ENCODE data around the gene TREH. TPM values are rescaled to one million over a fixed set of nuclear protein-coding genes. Genes with fewer than 3 reads are reported as not detected.

TREH gene
- total RNA-seq, 1 donor from 2014 or later = not detected

DNA sequence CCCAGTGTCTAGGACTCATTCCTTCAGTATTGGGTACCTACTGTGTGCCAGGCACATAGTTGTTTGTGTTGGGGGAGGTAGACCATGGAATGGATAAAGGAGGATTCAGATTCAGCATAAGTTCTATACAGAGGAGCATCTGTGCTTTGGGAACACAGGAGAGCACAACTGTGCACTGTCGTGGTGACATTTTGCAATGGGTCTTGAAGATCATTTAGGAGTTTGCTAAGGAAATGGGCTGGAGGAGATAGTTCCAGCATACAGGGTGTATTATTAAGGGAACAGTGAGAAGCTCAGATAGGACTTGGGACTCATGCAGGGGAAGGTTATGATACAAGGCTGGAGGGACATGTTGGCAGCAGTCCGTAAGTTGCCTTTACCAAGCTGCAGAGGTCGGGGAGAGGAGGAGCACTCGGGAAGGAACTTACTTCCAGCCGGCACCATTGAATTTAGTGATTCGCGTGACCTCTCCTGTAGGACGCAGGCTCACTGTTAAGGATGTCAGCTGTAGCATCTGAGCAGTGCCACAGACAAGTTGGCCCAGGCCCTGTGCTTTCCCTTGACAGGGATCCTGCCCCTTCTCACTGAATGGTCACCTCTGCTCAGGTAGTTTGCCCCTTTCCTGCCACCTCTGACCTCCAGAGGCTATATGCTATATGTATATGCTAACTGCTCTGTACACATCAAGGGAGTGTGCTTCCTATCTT lies 25.6 kb downstream of the TREH start:
- TF ChIP-seq CTCF (IDR thresholded peaks at IDR 0.05; ENCODE audit: insufficient read depth, low read length, poor library complexity, severe bottlenecking) = no peak
- Histone ChIP-seq H3K4me3 (ENCODE audit: low read depth, low read length) (no peak overlapping the region), H3K36me3 (ENCODE audit: control insufficient read depth, insufficient read depth, low read length) (peaks cover 9% of the 10 kb centered on the region), H3K27me3 (ENCODE audit: control insufficient read depth, insufficient read depth, low read length) (no peaks in the 10 kb centered on the region)
- DNase-seq (ENCODE audit: low read depth) = no peak

DNA sequence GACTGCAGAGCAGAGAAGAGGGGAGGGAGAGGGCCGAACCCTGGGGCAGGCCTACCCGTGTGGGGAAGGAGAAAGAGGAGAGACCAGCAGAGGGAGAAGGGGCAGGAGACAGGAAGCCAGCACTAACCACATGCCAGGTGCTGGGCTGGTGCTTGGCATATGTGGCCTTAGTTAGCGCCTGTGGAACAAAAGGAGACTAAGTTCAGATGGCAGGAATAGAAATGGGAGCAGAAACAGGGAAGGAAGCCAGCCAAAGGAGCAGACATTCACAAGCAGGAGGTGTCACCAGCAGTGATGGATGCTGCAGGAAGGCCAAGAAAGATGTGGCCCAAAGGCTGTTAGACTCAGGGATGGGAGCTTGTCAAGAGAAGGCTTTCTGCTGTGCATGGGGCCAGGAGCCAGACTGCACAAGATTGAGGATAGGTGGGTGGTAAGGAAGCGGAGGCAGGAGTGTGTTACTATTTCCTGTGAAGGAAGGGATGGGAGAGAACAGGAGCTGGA lies 26.7 kb downstream of the TREH start:
- Histone ChIP-seq H3K36me3 (ENCODE audit: control insufficient read depth, insufficient read depth, low read length) (peaks cover 8% of the 10 kb centered on the region), H3K4me3 (ENCODE audit: low read depth, low read length) (no peak overlapping the region), H3K27me3 (ENCODE audit: control insufficient read depth, insufficient read depth, low read length) (no peaks in the 10 kb centered on the region)
- DNase-seq (ENCODE audit: low read depth) = no peak
- no peak for TF ChIP-seq CTCF (IDR thresholded peaks at IDR 0.05; ENCODE audit: insufficient read depth, low read length, poor library complexity, severe bottlenecking)

DNA sequence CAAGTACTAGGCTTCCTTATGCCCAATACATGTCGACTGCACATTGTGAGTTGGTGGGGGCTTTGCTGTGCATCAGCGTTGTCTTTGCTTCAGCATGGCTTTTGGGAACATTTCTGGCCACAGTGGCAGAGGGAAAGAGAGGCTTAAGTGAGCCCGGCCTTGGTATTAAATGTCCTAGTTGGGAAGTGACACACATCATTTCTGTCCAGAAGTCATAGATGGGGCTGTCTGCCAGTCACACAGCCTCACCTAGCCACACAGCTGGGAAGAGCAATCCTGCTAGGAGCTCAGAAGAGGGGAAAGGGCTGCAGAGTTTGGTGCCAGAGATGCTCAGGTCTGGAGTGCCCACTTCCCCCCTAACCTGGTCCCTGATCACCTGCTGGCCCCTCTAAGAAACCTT lies 27.6 kb downstream of the TREH start:
- no peak overlapping the region for H3K4me3 ChIP-seq (ENCODE audit: low read depth, low read length)
- H3K36me3 ChIP-seq (ENCODE audit: control insufficient read depth, insufficient read depth, low read length) = peaks cover 8% of the 10 kb centered on the region
- no peaks in the 10 kb centered on the region for H3K27me3 ChIP-seq (ENCODE audit: control insufficient read depth, insufficient read depth, low read length)
- TF ChIP-seq CTCF (IDR thresholded peaks at IDR 0.05; ENCODE audit: insufficient read depth, low read length, poor library complexity, severe bottlenecking) = no peak
- no peak for DNase-seq (ENCODE audit: low read depth)

DNA sequence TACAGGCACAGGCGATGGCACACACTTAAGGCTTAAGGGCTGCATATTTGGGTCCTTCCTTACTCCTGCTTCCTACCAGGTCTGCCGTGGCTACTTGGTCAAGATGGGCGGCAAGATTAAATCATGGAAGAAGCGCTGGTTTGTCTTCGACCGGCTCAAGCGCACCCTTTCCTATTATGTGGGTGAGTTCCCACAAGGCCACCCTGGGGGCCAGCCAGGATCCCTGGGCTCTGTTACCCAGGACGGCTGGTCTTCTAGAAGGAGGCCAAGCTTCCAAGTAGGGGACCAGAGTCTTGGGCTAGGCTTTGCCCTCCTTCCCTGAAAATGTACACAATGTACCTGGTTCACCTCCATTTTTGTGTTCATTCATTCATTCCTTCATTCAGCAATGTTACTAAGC lies 29.1 kb downstream of the TREH start:
- Histone ChIP-seq H3K4me3 (ENCODE audit: low read depth, low read length) (no peak overlapping the region), H3K27me3 (ENCODE audit: control insufficient read depth, insufficient read depth, low read length) (no peaks in the 10 kb centered on the region), H3K36me3 (ENCODE audit: control insufficient read depth, insufficient read depth, low read length) (peaks cover 11% of the 10 kb centered on the region)
- TF ChIP-seq CTCF (IDR thresholded peaks at IDR 0.05; ENCODE audit: insufficient read depth, low read length, poor library complexity, severe bottlenecking) = no peak
- DNase-seq (ENCODE audit: low read depth) = no peak

DNA sequence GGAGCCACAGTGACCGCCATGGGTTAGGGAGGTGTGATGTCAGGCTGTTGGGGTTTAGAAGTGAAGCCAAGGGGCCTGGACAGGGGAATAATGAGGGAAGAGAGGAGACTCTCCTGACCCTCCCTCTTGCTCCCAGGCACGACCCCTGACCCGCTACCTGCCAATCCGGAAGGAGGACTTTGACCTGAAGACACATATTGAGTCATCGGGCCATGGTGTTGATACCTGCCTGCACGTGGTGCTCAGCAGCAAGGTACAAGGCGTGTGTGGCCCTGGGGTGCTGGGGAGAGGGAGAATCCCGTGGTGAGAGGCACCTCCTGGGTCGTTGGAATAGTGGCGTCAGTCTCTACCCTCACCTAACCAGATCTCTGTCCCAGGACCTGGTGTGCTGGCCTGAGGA lies 29.5 kb downstream of the TREH start:
- no peak overlapping the region for H3K4me3 ChIP-seq (ENCODE audit: low read depth, low read length)
- no peak for TF ChIP-seq CTCF (IDR thresholded peaks at IDR 0.05; ENCODE audit: insufficient read depth, low read length, poor library complexity, severe bottlenecking)
- no peaks in the 10 kb centered on the region for H3K27me3 ChIP-seq (ENCODE audit: control insufficient read depth, insufficient read depth, low read length)
- peaks cover 12% of the 10 kb centered on the region for H3K36me3 ChIP-seq (ENCODE audit: control insufficient read depth, insufficient read depth, low read length)
- DNase-seq (ENCODE audit: low read depth) = no peak

GRCh38 chr11:118648291-118648690 lies 31.2 kb downstream of the TREH start:
- no peak for TF ChIP-seq CTCF (IDR thresholded peaks at IDR 0.05; ENCODE audit: insufficient read depth, low read length, poor library complexity, severe bottlenecking)
- no peaks in the 10 kb centered on the region for H3K27me3 ChIP-seq (ENCODE audit: control insufficient read depth, insufficient read depth, low read length)
- H3K4me3 ChIP-seq (ENCODE audit: low read depth, low read length) = no peak overlapping the region
- H3K36me3 ChIP-seq (ENCODE audit: control insufficient read depth, insufficient read depth, low read length) = peaks cover 15% of the 10 kb centered on the region
- no peak for DNase-seq (ENCODE audit: low read depth)
